GM12801 (cell line): ENCODE data around the gene TAAR5.

Source experiments
- TF ChIP-seq, protein P1 (sequence below): IDR thresholded peaks from one replicate; pipeline ENCODE4 v1.5.1; 2011; ENCODE audit warnings: control low read depth; ENCODE audit not compliant: insufficient read length; ENCODE audit errors: extremely low read depth

Gene TAAR5

GRCh38 chr6:132567566-132567965, 22.0 kb downstream of the TAAR5 start:
- TF ChIP-seq, protein P1, sequence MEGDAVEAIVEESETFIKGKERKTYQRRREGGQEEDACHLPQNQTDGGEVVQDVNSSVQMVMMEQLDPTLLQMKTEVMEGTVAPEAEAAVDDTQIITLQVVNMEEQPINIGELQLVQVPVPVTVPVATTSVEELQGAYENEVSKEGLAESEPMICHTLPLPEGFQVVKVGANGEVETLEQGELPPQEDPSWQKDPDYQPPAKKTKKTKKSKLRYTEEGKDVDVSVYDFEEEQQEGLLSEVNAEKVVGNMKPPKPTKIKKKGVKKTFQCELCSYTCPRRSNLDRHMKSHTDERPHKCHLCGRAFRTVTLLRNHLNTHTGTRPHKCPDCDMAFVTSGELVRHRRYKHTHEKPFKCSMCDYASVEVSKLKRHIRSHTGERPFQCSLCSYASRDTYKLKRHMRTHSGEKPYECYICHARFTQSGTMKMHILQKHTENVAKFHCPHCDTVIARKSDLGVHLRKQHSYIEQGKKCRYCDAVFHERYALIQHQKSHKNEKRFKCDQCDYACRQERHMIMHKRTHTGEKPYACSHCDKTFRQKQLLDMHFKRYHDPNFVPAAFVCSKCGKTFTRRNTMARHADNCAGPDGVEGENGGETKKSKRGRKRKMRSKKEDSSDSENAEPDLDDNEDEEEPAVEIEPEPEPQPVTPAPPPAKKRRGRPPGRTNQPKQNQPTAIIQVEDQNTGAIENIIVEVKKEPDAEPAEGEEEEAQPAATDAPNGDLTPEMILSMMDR, result no peak

DNA sequence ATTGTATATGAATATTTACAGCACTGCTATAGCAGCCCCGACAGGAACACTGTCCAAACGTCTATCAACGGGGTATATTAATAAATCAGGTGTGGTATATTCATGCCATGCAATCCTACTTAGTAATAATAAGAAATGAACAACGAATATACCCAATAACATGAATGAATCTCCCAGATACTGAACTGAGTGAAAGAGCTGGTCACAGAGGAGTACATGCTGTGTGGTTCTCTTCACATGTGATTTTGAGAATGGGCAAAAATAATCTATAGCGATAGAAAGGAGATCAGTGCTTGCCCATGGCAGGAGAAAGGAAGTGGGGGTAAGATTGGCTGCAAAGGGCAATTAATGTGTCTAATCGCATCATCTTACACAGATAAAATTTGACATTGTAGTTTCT, 23.1 kb downstream of the TAAR5 start:
- TF ChIP-seq, protein P1, result no peak

- TF ChIP-seq, protein P1, result no peak
Observed at GRCh38 chr6:132552372-132552771, 37.2 kb downstream of the TAAR5 start, which contains the start of gene TAAR8. Gene TAAR8, plus strand, starts transcription at chr6:132552672. Its CDS starts 21 bp downstream, at chr6:132552693.

GRCh38 chr6:132551214-132551613, 38.3 kb downstream of the TAAR5 start:
- TF ChIP-seq, protein P1, result no peak

DNA sequence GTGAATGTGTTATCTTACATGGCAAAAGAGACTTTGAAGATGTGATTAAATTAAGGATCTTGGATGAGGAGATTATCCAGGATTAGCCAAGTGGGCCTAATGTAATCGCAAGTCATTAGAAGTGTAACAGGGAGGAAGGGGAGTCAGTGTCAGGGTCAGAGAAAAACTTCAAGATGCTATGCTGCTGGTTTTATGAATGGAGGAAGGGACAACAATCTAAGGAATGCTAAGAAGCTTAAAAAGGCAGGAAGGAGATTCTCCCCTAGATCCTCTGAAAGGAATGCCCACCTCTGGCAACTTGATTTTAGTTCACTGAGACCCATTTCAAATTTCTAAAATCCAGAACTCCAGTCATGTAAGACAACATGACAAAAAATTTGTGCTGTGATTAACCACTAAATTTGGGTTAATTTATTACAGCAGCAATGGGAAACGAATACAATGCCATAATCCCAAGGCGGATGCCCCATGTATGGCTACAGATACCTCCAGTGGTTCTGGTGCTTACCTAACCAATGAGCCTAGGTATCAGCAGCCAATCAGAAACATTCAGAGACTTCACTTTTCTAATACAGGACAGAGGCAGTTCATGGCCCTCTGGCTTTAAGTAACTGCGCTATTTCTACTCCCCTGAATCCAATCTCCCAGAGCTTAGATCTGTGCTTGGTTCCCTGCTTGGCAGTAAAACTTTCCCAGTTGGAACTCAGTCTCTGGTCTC, 40.6 kb downstream of the TAAR5 start:
- TF ChIP-seq, protein P1, result no peak

DNA sequence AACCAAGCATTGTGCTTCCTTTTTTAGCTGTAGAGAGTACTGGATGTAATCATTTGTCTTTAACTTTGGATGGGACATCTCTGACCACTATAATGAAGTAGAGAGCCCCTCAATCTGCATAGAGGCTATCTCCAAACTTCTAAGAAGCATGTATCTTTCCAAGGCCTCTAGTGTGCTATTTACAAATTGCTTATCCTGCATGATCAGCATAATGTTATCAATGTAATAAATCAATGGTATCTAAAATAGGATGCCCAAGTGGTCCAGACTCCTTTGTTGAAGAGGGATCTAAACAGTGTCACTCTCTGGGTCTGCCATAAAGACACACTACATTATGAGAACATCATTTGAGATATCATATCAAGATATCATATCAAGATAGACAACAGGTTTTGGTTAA, 44.7 kb downstream of the TAAR5 start:
- TF ChIP-seq, protein P1, result no peak
